ENCODE data around the gene CIRBP. TPM values are rescaled to one million over a fixed set of nuclear protein-coding genes. Genes with fewer than 3 reads are reported as not detected.

Gene CIRBP
- total RNA-seq, 1 experiment from 2014 or later: 115 TPM

Other genes with a start within 250 kb of the CIRBP start
- gene TMEM259, start 248.2 kb upstream of the CIRBP start, total RNA-seq (2014; rRNA removed; shearing (Covaris generic)): 99.9 and 126 TPM in 2 replicates
- gene RNU6-2, start 247.8 kb upstream of the CIRBP start, total RNA-seq (2014; rRNA removed; shearing (Covaris generic)): not detected in 2 replicates
- gene CNN2, start 242.7 kb upstream of the CIRBP start, total RNA-seq (2014; rRNA removed; shearing (Covaris generic)): 259 and 333 TPM in 2 replicates
- 9.3 and 13.5 TPM in 2 replicates for gene ABCA7, start 229.2 kb upstream of the CIRBP start, total RNA-seq (2014; rRNA removed; shearing (Covaris generic))
- 12.7 and 40.8 TPM in 2 replicates for gene ARHGAP45, start 202.2 kb upstream of the CIRBP start, total RNA-seq (2014; rRNA removed; shearing (Covaris generic))
- 145 and 164 TPM in 2 replicates for gene POLR2E, start 174.0 kb upstream of the CIRBP start, total RNA-seq (2014; rRNA removed; shearing (Covaris generic))
- 684 and 697 TPM in 2 replicates for gene GPX4, start 165.3 kb upstream of the CIRBP start, total RNA-seq (2014; rRNA removed; shearing (Covaris generic))
- 9.3 and 17.4 TPM in 2 replicates for gene SBNO2, start 95.1 kb upstream of the CIRBP start, total RNA-seq (2014; rRNA removed; shearing (Covaris generic))
- 31.5 and 71.6 TPM in 2 replicates for gene STK11, start 63.6 kb upstream of the CIRBP start, total RNA-seq (2014; rRNA removed; shearing (Covaris generic))
- gene CBARP, start 31.3 kb upstream of the CIRBP start, total RNA-seq (2014; rRNA removed; shearing (Covaris generic)): 0.44 and 4.4 TPM in 2 replicates
- 45.0 and 69.8 TPM in 2 replicates for gene ATP5F1D, start 27.6 kb upstream of the CIRBP start, total RNA-seq (2014; rRNA removed; shearing (Covaris generic))
- gene MIDN, start 20.7 kb upstream of the CIRBP start, total RNA-seq (2014; rRNA removed; shearing (Covaris generic)): 4.5 and 11.0 TPM in 2 replicates
- 108 and 128 TPM in 2 replicates for gene FAM174C, start 6.2 kb downstream of the CIRBP start, total RNA-seq (2014; rRNA removed; shearing (Covaris generic))
- not detected in 2 replicates for gene EFNA2, start 16.5 kb downstream of the CIRBP start, total RNA-seq (2014; rRNA removed; shearing (Covaris generic))
- 119 and 150 TPM in 2 replicates for gene NDUFS7, start 114.6 kb downstream of the CIRBP start, total RNA-seq (2014; rRNA removed; shearing (Covaris generic))
- gene GAMT, start 132.2 kb downstream of the CIRBP start, total RNA-seq (2014; rRNA removed; shearing (Covaris generic)): 33.2 and 37.7 TPM in 2 replicates
- gene DAZAP1, start 138.3 kb downstream of the CIRBP start, total RNA-seq (2014; rRNA removed; shearing (Covaris generic)): 87.7 and 97.6 TPM in 2 replicates
- gene RPS15, start 169.1 kb downstream of the CIRBP start, total RNA-seq (2014; rRNA removed; shearing (Covaris generic)): 1,527 and 2,021 TPM in 2 replicates
- 0.49 TPM in 1 of 2 replicates, not detected in the other for gene APC2, start 180.8 kb downstream of the CIRBP start, total RNA-seq (2014; rRNA removed; shearing (Covaris generic))
- 35.6 and 47.7 TPM in 2 replicates for gene C19orf25, start 209.9 kb downstream of the CIRBP start, total RNA-seq (2014; rRNA removed; shearing (Covaris generic))
- 0.96 TPM in 1 of 2 replicates, not detected in the other for gene PCSK4, start 221.0 kb downstream of the CIRBP start, total RNA-seq (2014; rRNA removed; shearing (Covaris generic))
- gene REEP6, start 221.8 kb downstream of the CIRBP start, total RNA-seq (2014; rRNA removed; shearing (Covaris generic)): 5.2 and 6.3 TPM in 2 replicates
- gene ADAMTSL5, start 243.7 kb downstream of the CIRBP start, total RNA-seq (2014; rRNA removed; shearing (Covaris generic)): 0.84 and 3.7 TPM in 2 replicates